ENCODE results near the gene CFAP300.

GRCh38 chr11:102026959-102027358, 20.3 kb upstream of the CFAP300 start:
- TF ChIP-seq CTCF (IDR thresholded peaks at IDR 0.05) (no peak), POLR2A (IDR thresholded peaks at IDR 0.05) (no peak)
